ENCODE results near the gene CACNA1A.

Gene CACNA1A

GRCh38 chr19:13229246-13229645 is 277.0 kb downstream of the CACNA1A start:
- Histone ChIP-seq H3K9ac (ENCODE audit: low read depth, low read length) (no peak overlapping the region), H3K27me3 (ENCODE audit: insufficient read depth, low read length) (no peaks in the 10 kb centered on the region), H3K36me3 (ENCODE audit: insufficient read depth, low read depth, low read length) (no peaks in the 10 kb centered on the region), H3K4me1 (ENCODE audit: insufficient read depth, low read length) (no peaks in the 10 kb centered on the region), H3K4me3 (ENCODE audit: low read length) (no peak overlapping the region), H3K27ac (ENCODE audit: low read length) (no peak overlapping the region), H3K9me3 (ENCODE audit: insufficient read depth, low read depth, low read length) (no peaks in the 10 kb centered on the region)

- no peaks in the 10 kb centered on the region for H3K36me3 ChIP-seq (ENCODE audit: insufficient read depth, low read depth, low read length)
- H3K4me3 ChIP-seq (ENCODE audit: low read length): no peak overlapping the region
- H3K27me3 ChIP-seq (ENCODE audit: insufficient read depth, low read length): no peaks in the 10 kb centered on the region
- H3K27ac ChIP-seq (ENCODE audit: low read length): no peak overlapping the region
- no peak overlapping the region for H3K9ac ChIP-seq (ENCODE audit: low read depth, low read length)
- no peaks in the 10 kb centered on the region for H3K9me3 ChIP-seq (ENCODE audit: insufficient read depth, low read depth, low read length)
- H3K4me1 ChIP-seq (ENCODE audit: insufficient read depth, low read length): no peaks in the 10 kb centered on the region
These were observed 277.7 kb downstream of the CACNA1A start for GRCh38 chr19:13228561-13228960.

- Histone ChIP-seq H3K9ac (ENCODE audit: low read depth, low read length) (no peak overlapping the region), H3K27ac (ENCODE audit: low read length) (no peak overlapping the region), H3K27me3 (ENCODE audit: insufficient read depth, low read length) (no peaks in the 10 kb centered on the region), H3K36me3 (ENCODE audit: insufficient read depth, low read depth, low read length) (no peaks in the 10 kb centered on the region), H3K9me3 (ENCODE audit: insufficient read depth, low read depth, low read length) (no peaks in the 10 kb centered on the region), H3K4me1 (ENCODE audit: insufficient read depth, low read length) (no peaks in the 10 kb centered on the region), H3K4me3 (ENCODE audit: low read length) (no peak overlapping the region)
These were observed 279.3 kb downstream of the CACNA1A start for GRCh38 chr19:13226983-13227382.

GRCh38 chr19:13225973-13226865 is 280.1 kb downstream of the CACNA1A start:
- H3K9me3 ChIP-seq (ENCODE audit: insufficient read depth, low read depth, low read length): no peaks in the 10 kb centered on the region
- H3K9ac ChIP-seq (ENCODE audit: low read depth, low read length): no peak overlapping the region

GRCh38 chr19:13225085-13225484 is 281.2 kb downstream of the CACNA1A start:
- H3K27me3 ChIP-seq (ENCODE audit: insufficient read depth, low read length): no peaks in the 10 kb centered on the region
- H3K36me3 ChIP-seq (ENCODE audit: insufficient read depth, low read depth, low read length): no peaks in the 10 kb centered on the region
- H3K4me3 ChIP-seq (ENCODE audit: low read length): no peak overlapping the region
- no peaks in the 10 kb centered on the region for H3K4me1 ChIP-seq (ENCODE audit: insufficient read depth, low read length)
- H3K9ac ChIP-seq (ENCODE audit: low read depth, low read length): no peak overlapping the region
- H3K27ac ChIP-seq (ENCODE audit: low read length): no peak overlapping the region
- H3K9me3 ChIP-seq (ENCODE audit: insufficient read depth, low read depth, low read length): no peaks in the 10 kb centered on the region

More at GRCh38 chr19:13225973-13226865, 280.1 kb downstream of the CACNA1A start:
- Histone ChIP-seq H3K27ac (ENCODE audit: low read length) (no peak overlapping the region), H3K36me3 (ENCODE audit: insufficient read depth, low read depth, low read length) (no peaks in the 10 kb centered on the region), H3K4me3 (ENCODE audit: low read length) (no peak overlapping the region), H3K4me1 (ENCODE audit: insufficient read depth, low read length) (no peaks in the 10 kb centered on the region), H3K27me3 (ENCODE audit: insufficient read depth, low read length) (no peaks in the 10 kb centered on the region)

GRCh38 chr19:13220847-13221246 is 285.4 kb downstream of the CACNA1A start:
- H3K9me3 ChIP-seq (ENCODE audit: insufficient read depth, low read depth, low read length): no peaks in the 10 kb centered on the region
- no peaks in the 10 kb centered on the region for H3K36me3 ChIP-seq (ENCODE audit: insufficient read depth, low read depth, low read length)
- no peak overlapping the region for H3K27ac ChIP-seq (ENCODE audit: low read length)
- H3K27me3 ChIP-seq (ENCODE audit: insufficient read depth, low read length): no peaks in the 10 kb centered on the region
- H3K4me1 ChIP-seq (ENCODE audit: insufficient read depth, low read length): no peaks in the 10 kb centered on the region
- H3K4me3 ChIP-seq (ENCODE audit: low read length): no peak overlapping the region
- no peak overlapping the region for H3K9ac ChIP-seq (ENCODE audit: low read depth, low read length)

GRCh38 chr19:13215572-13216380 is 290.5 kb downstream of the CACNA1A start:
- Histone ChIP-seq H3K27me3 (ENCODE audit: insufficient read depth, low read length) (no peaks in the 10 kb centered on the region), H3K4me3 (ENCODE audit: low read length) (no peak overlapping the region), H3K9ac (ENCODE audit: low read depth, low read length) (no peak overlapping the region), H3K27ac (ENCODE audit: low read length) (no peak overlapping the region), H3K9me3 (ENCODE audit: insufficient read depth, low read depth, low read length) (no peaks in the 10 kb centered on the region), H3K4me1 (ENCODE audit: insufficient read depth, low read length) (no peaks in the 10 kb centered on the region), H3K36me3 (ENCODE audit: insufficient read depth, low read depth, low read length) (no peaks in the 10 kb centered on the region)

GRCh38 chr19:13214036-13214730 is 292.1 kb downstream of the CACNA1A start:
- no peak overlapping the region for H3K9ac ChIP-seq (ENCODE audit: low read depth, low read length)
- H3K4me1 ChIP-seq (ENCODE audit: insufficient read depth, low read length): no peaks in the 10 kb centered on the region
- no peak overlapping the region for H3K27ac ChIP-seq (ENCODE audit: low read length)
- H3K27me3 ChIP-seq (ENCODE audit: insufficient read depth, low read length): no peaks in the 10 kb centered on the region
- H3K9me3 ChIP-seq (ENCODE audit: insufficient read depth, low read depth, low read length): no peaks in the 10 kb centered on the region
- no peaks in the 10 kb centered on the region for H3K36me3 ChIP-seq (ENCODE audit: insufficient read depth, low read depth, low read length)
- H3K4me3 ChIP-seq (ENCODE audit: low read length): no peak overlapping the region

GRCh38 chr19:13212759-13213330 is 293.4 kb downstream of the CACNA1A start:
- Histone ChIP-seq H3K9ac (ENCODE audit: low read depth, low read length) (no peak overlapping the region), H3K9me3 (ENCODE audit: insufficient read depth, low read depth, low read length) (no peaks in the 10 kb centered on the region), H3K4me1 (ENCODE audit: insufficient read depth, low read length) (no peaks in the 10 kb centered on the region), H3K27me3 (ENCODE audit: insufficient read depth, low read length) (no peaks in the 10 kb centered on the region), H3K27ac (ENCODE audit: low read length) (no peak overlapping the region), H3K4me3 (ENCODE audit: low read length) (no peak overlapping the region), H3K36me3 (ENCODE audit: insufficient read depth, low read depth, low read length) (no peaks in the 10 kb centered on the region)

- H3K9ac ChIP-seq (ENCODE audit: low read depth, low read length): no peak overlapping the region
- H3K9me3 ChIP-seq (ENCODE audit: insufficient read depth, low read depth, low read length): no peaks in the 10 kb centered on the region
- H3K27me3 ChIP-seq (ENCODE audit: insufficient read depth, low read length): no peaks in the 10 kb centered on the region
- no peak overlapping the region for H3K4me3 ChIP-seq (ENCODE audit: low read length)
- no peaks in the 10 kb centered on the region for H3K4me1 ChIP-seq (ENCODE audit: insufficient read depth, low read length)
- H3K36me3 ChIP-seq (ENCODE audit: insufficient read depth, low read depth, low read length): no peaks in the 10 kb centered on the region
- no peak overlapping the region for H3K27ac ChIP-seq (ENCODE audit: low read length)
These were observed 294.6 kb downstream of the CACNA1A start for GRCh38 chr19:13211426-13212308.
